Stimulated activated CD8-positive, alpha-beta memory T cell treated with anti-CD3 and anti-CD28 coated beads, Interleukin-7, amount 100 ng/mL, for 24 hours (primary cell): ENCODE data around the gene WNT10A.
A peak's percentile ranks its signal among the peaks of the same experiment; 100 is the strongest.
"Not testable (repeated sequence)": the region's sequence is repeated elsewhere in the genome, so short reads cannot be mapped to it uniquely, and the experiment has no call there.

Experiments
- DNase-seq: peaks from one replicate; pipeline ENCODE4 v3.0.0-alpha.2; 2020; ENCODE audit warnings: low read depth

The WNT10A gene

GRCh38 chr2:218893349-218894150, 12.9 kb downstream of the WNT10A start:
- DNase-seq: no peak

- DNase-seq: no peak
Measured at GRCh38 chr2:218894151-218894879, 13.7 kb downstream of the WNT10A start.

DNA sequence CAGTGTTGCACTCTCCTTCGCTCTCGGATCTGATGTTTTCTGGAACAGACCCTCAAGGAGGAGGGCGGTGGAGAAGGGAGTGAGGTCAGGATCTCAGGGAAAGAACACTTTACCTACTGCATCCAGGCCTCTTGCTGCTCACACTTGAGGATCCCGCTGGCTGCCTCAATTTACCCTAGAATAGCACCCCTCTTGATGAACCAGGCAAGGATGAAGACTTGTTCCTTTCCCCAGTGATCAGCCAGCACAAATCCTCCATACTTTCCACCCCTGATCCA, 14.2 kb downstream of the WNT10A start:
- no peak for DNase-seq

GRCh38 chr2:218895326-218895725, 14.7 kb downstream of the WNT10A start:
- DNase-seq: no peak

- no peak for DNase-seq
Measured at GRCh38 chr2:218895759-218896500, 15.3 kb downstream of the WNT10A start.

DNA sequence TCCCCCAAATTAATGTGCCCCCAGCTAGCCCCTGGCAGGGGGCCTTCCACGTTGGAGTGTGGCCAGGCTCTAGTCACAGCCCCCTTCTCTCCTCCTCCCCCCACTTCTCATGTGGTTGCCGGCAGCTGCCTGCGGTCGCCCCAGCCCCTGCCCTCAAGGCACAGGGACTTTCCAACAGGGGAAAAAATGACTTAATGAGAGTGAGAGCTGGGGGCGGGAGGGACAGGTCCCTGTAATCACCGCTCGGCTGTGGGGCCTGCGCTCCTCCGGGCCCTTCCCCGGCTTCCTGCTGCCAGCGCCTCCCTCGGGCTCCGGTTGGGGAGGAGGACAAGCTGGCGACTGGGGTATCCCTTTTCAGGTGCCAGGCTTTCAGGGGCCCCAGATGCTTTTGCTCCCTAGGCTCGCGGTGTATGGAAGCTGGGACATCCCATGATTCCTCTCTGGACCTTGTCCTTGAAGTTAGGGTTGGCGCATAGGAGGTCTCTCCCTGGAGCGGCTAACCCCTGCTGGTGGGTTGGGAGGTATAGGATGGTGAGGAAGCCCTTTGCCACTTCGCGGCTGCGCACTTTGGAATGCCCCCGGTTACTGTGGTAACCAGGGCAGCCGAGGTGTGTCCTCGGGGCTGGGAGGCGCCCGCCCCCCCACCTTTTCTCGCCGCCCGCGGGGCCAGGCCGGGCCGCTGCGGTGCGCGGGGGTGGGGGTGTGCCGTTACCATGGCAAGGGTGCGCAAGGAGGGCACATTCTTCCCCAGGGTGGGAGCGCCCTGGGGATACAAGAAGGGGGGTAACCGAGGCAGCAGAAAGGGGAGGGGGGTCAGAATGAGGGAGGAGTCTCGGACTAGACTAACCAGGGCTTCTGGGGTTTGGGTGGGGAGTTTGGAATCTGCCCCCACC, 16.1 kb downstream of the WNT10A start:
- peak; percentile 73 for DNase-seq

DNA sequence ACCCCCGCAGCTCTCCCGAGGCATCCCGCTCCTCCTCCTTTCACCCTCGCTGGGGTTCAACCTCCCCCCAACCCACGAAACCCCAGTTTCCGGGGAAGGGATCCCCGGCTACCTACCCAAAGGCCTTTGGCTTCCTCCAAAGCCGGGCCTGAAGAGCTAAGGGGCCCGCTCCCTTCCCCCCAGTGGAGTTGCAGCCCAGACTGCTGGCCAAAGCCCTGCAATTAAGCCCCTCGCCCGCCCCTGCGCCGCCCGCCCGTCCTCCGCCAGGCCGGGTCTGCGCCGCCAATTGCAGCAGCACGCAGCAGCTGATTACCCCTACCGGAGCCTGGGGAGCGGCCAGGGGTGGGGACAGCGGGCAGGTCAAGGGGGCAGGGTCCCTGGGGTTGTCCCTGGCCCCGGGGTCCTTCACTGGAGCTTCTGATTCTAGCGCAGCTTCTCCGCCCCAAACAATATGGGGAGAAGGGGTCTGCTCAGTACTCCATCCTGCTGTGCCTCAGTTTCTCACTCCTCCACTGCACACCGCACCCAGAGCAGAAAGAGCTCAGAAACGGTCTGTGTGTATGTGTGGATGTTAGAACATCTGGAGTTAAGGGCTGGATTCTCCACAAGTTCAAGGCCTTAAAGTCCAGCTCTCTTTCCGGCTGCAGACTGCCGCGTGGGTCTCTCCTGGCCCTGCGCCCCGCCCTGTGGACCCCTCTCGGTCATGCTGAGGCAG, 16.9 kb downstream of the WNT10A start:
- DNase-seq: no peak

- DNase-seq: peak; percentile 79
Measured at GRCh38 chr2:218898109-218898878, 17.6 kb downstream of the WNT10A start.

GRCh38 chr2:218899147-218899546, 18.5 kb downstream of the WNT10A start:
- no peak for DNase-seq

DNA sequence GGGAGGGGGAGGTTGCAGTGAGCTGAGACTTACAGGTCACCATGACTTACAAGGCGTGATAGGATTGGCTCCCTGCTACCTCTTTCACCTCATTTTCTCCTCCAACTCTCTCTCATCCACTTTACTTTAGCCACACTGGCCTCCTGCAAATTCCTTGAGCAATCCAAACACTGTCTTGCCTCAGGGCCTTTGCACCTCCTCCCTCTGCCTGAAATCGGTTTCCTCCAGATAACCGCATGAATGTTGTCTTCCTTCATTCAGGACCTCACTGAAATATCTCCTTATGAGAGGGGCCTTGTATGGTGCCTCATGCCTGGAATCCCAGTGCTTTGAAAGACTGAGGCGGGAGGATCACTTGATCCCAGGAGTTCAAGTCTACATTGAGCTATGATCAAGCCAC, 21.8 kb downstream of the WNT10A start:
- no peak for DNase-seq

- no peak for DNase-seq
Measured at GRCh38 chr2:218904176-218904575, 23.5 kb downstream of the WNT10A start.

DNA sequence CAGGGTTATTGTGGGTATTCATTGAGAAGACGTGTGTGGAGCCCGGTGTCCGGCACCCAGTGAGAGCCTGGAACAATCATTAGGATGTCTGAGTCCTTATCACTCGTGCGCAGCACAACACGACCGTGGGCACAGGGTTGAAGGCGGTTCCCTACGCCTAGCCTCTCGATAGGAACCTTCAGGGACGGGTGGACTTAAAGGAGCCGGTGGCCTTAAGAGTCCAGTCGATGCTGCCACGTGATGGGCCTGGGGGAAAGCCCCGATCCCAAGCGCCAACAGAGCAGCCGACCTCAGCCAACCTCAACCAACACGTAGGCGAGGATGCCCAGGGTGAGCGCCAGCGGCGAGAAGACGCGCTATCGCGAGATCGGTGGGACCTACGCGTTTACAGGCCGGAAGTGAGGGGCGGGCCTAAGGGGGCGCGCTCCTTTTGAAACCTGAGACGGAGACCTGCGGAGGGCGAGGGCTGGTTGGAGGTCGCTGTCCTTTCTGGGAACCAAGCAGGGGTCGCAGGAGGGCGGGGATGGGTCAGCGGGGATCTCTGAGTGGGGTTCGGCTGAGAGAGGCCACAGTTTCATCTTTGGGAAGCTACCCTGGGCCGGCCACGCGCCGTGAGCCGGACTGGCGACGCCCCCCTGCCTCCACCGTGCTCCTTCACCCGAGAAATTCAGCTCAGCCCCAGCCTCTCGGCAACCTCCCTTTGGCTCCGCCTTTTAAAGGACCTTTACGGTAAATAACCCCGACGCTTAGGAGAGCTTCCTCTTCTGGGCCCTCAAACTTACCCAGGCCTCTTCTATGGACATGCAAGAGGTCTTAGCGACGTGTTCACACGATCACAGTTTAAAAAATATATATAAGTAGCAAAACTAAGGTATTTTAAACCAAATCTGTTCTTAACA, 28.3 kb downstream of the WNT10A start:
- peak; percentile 79 for DNase-seq

DNA sequence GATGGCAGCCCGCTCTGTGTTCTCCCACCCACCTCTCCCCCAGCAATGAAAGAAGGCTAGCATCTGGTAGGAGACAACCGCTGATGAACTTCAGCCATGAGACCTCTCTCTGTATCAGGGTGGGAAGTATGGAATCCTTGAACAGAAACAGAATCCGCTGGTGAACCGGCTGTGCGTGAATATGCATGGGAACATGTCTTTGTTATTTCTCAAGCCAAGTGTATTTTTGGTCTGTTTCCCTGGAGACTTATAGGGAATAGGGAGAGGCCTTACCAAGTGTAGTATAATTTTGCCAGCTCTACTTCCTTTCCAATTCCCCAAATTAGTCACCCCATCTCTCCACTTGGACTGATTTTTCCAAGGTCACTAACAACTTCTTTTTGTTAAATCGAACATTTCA, 30.1 kb downstream of the WNT10A start:
- no peak for DNase-seq

- no peak for DNase-seq
Measured at GRCh38 chr2:218920504-218920903, 39.9 kb downstream of the WNT10A start.

- DNase-seq: no peak
Measured at GRCh38 chr2:218924757-218925156, 44.1 kb downstream of the WNT10A start.

DNA sequence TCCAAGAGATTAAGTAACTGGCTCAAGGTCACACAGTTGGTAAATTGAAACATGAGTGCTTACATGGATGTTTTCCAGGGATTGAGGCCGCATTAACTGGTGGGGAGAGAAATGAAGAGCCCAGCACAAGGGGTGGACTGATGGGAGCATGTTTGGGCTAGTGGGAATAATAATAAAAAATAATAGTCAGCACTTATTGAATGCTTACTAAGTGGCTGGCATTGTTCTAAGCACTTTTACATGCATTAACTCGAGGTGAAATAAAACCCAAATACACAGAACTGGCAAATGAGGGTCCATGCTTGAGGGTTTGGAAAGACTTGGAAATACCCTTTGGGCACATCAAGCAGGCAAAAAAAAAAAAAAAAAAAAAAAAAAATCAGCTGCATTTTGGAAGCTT, 44.8 kb downstream of the WNT10A start:
- no peak for DNase-seq

- no peak for DNase-seq
Measured at GRCh38 chr2:218927422-218927821, 46.8 kb downstream of the WNT10A start.

- no peak for DNase-seq
Measured at GRCh38 chr2:218927876-218928275, 47.2 kb downstream of the WNT10A start.

GRCh38 chr2:218930488-218930887, 49.8 kb downstream of the WNT10A start:
- not testable (repeated sequence) for DNase-seq
